Testis (tissue), 3 donors: Measurements from ENCODE around the gene FHL1. TPM values are rescaled to one million over a fixed set of nuclear protein-coding genes. Genes with fewer than 3 reads are reported as not detected.

Experiments
- DNase-seq: peaks from one replicate; pipeline ENCODE4 v3.0.0-alpha.2; 2019
- H3K27ac ChIP-seq, 2 donors: fragments of 200-600 bp; sonication (generic); one replicate each; pipeline ENCODE4 v1.5.1; 2019
- H3K27me3 ChIP-seq: fragments of 200-600 bp; sonication (generic); one replicate; pipeline ENCODE4 v1.5.1; 2019
- H3K36me3 ChIP-seq: fragments of 200-600 bp; sonication (generic); one replicate; pipeline ENCODE4 v1.5.1; 2017; ENCODE audit warnings: low read depth; ENCODE audit errors: missing control alignments
- H3K4me1 ChIP-seq: fragments of 200-600 bp; sonication (generic); one replicate; pipeline ENCODE4 v1.5.1; 2019
- H3K4me3 ChIP-seq, 2 donors: fragments of 200-600 bp; sonication (generic); one replicate each; pipeline ENCODE4 v1.5.1; 2017 to 2019
- H3K9me3 ChIP-seq: fragments of 200-600 bp; sonication (generic); one replicate; pipeline ENCODE4 v1.5.1; 2017
- POLR2A ChIP-seq: fragments of 450-650 bp; IDR thresholded peaks from one replicate; pipeline ENCODE4 v1.6.1; 2017; ENCODE audit warnings: antibody characterized with exemption, mild to moderate bottlenecking, moderate library complexity
- WGBS, 2 donors: methylation state at CpG; one replicate each; pipeline ENCODE4 v1.1.5; 2018; 5-methylcytosine and 5-hydroxymethylcytosine counted together
- intact Hi-C: fragments of 100-400 bp; cut with DNase I; formaldehyde crosslinking; loops from one replicate; pipeline ENCODE4 v1.15.1; 2023; ENCODE audit warnings: low total_unique reads
- polyA plus RNA-seq: library from polyadenylated mRNA; stranded (reverse); fragments of 350-450 nt; fragmentation: Illumina TruSeq; extraction: RNeasy Lipid Tissue Mini Kit (QIAGEN cat#74804); gene quantifications from one replicate; pipeline ENCODE4 v1.2.3, GENCODE V29; 2014; ENCODE audit warnings: low read depth, low replicate concordance; ENCODE audit not compliant: insufficient read depth
- small RNA-seq, 2 donors: library from RNA; depleted of rRNA; stranded (forward); fragments of <200 nt; gene quantifications; one replicate each; pipeline ENCODE3, GENCODE V24; 2016
- total RNA-seq, 2 donors: library from RNA; depleted of rRNA; stranded (reverse); fragments of >200 nt; gene quantifications; one replicate each; pipeline ENCODE4 v1.2.3, GENCODE V29; 2016
- TF ChIP-seq, protein P1 (sequence below), 3 experiments: fragments of 450-650 bp in 2 of 3; fragments of 200-600 bp in 1 of 3; sonication (generic) in 1 of 3; IDR thresholded peaks; one replicate each; pipeline ENCODE4 v1.5.1; 2016 to 2019; ENCODE audit warnings: antibody characterized with exemption in 3 of 3, mild to moderate bottlenecking in 2 of 3, moderate library complexity in 1 of 3

The FHL1 gene
- total and polyA plus RNA-seq, 3 donors from 2014 or later = 92.5 to 211 (median 98.6) TPM

DNA sequence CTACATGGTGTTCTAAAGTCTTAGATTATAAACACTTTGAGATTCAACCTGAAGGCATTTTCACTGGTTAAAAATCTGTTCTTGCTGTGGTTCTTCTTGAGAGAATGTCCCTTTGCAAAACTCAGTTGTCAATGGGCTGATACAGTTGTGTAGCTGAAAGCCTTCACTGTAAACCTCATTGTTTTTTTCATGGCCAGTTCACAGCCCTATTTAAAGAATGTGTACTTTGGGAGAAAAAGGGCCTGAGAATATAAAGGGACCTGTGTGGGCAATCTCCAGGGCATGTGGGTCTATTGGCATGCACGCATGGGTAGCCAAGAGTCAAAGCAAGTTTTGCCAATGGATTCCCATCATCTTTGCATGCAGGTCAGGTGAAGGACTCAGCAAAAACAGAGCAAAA is 111.6 kb downstream of the FHL1 start:
- H3K36me3 ChIP-seq = no peaks in the 10 kb centered on the region
- TF ChIP-seq POLR2A = no peak
- TF ChIP-seq, protein P1, sequence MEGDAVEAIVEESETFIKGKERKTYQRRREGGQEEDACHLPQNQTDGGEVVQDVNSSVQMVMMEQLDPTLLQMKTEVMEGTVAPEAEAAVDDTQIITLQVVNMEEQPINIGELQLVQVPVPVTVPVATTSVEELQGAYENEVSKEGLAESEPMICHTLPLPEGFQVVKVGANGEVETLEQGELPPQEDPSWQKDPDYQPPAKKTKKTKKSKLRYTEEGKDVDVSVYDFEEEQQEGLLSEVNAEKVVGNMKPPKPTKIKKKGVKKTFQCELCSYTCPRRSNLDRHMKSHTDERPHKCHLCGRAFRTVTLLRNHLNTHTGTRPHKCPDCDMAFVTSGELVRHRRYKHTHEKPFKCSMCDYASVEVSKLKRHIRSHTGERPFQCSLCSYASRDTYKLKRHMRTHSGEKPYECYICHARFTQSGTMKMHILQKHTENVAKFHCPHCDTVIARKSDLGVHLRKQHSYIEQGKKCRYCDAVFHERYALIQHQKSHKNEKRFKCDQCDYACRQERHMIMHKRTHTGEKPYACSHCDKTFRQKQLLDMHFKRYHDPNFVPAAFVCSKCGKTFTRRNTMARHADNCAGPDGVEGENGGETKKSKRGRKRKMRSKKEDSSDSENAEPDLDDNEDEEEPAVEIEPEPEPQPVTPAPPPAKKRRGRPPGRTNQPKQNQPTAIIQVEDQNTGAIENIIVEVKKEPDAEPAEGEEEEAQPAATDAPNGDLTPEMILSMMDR (IDR thresholded peaks at IDR 0.05) = no peak
- WGBS, 2 donors = 92 to 100% methylated on average over 1 of the region's 1 CpG
- H3K4me3 ChIP-seq = no peak overlapping the region
- no peaks in the 10 kb centered on the region for H3K27me3 ChIP-seq
- no peaks in the 10 kb centered on the region for H3K9me3 ChIP-seq
- no peaks in the 10 kb centered on the region for H3K4me1 ChIP-seq
- H3K27ac ChIP-seq = no peak overlapping the region
- intact Hi-C loops = no loop called here
- DNase-seq = no peak

DNA sequence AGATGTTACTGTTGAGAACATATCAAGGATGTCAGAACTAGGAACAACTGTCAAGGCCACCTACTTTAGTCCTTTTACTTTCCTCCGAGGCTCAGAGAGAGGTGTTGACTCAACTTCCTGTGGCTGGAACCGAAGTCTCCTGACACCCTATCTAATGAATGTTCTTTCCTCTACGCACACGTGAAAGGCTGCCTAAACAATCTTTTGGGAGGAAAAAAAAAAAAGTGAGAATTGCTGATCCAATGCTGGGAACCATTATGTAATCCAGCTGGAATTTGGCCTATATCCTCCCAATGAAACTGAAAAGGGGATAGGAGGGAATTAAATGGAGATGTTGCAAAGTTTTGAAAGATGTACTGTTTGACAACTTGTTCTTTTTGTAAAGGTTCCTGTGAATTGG is 112.2 kb downstream of the FHL1 start:
- Histone ChIP-seq H3K27ac (no peak overlapping the region), H3K9me3 (no peaks in the 10 kb centered on the region), H3K4me3 (no peak overlapping the region), H3K36me3 (no peaks in the 10 kb centered on the region), H3K4me1 (no peaks in the 10 kb centered on the region), H3K27me3 (no peaks in the 10 kb centered on the region)
- TF ChIP-seq POLR2A = no peak
- TF ChIP-seq, protein P1 (IDR thresholded peaks at IDR 0.05) = no peak
- peak; percentile 14 for DNase-seq
- intact Hi-C loops = no loop called here
- WGBS, 2 donors = 18 to 23% methylated on average over 4 of the region's 4 CpGs

DNA sequence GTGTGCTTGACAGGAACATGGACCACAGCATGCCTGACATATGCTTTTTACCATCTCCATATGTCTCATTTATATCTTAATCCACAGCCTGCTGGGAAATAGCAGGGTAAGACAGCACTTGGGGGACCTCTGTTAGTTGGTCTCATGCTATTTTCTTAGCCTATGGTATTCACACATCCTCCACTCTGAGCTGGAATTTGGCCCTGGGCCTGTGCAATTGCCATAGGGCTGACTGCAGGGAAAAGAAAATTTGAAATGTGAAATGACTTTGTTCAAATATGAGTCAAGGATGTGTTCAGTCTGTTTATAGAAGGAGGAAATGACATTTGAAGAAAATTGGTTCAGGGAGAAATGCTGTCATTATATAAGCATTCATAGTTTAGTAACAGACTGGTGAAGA is 113.4 kb downstream of the FHL1 start:
- no peaks in the 10 kb centered on the region for H3K4me1 ChIP-seq
- H3K9me3 ChIP-seq = no peaks in the 10 kb centered on the region
- no peaks in the 10 kb centered on the region for H3K27me3 ChIP-seq
- H3K4me3 ChIP-seq = no peak overlapping the region
- no peaks in the 10 kb centered on the region for H3K36me3 ChIP-seq
- intact Hi-C loops = no loop called here
- TF ChIP-seq, protein P1 (IDR thresholded peaks at IDR 0.05) = no peak
- no peak for TF ChIP-seq POLR2A
- H3K27ac ChIP-seq = no peak overlapping the region
- DNase-seq = no peak

Small RNA genes lying within 50 kb of the gene (small RNA-seq; reads per million reads assigned to genes)
- gene RF01210 = 0 reads per million in 2 donors

Other genes starting within 250 kb of the FHL1 start
- 10 to 100 TPM in 1 of 2 donors, 1 to 10 TPM in 1; 9.8 to 11.1 TPM for gene MMGT1, start 173.5 kb upstream of the FHL1 start, total RNA-seq
- 8.8 TPM for gene MMGT1, start 173.5 kb upstream of the FHL1 start, polyA plus RNA-seq
- 10 to 100 TPM; 18.3 to 19.9 TPM for gene SLC9A6, start 162.1 kb upstream of the FHL1 start, total RNA-seq
- 13.0 TPM for gene SLC9A6, start 162.1 kb upstream of the FHL1 start, polyA plus RNA-seq
- gene MAP7D3, start 103.9 kb downstream of the FHL1 start, total RNA-seq = 10 to 100 TPM; 38.2 to 44.0 TPM
- 14.7 TPM for gene MAP7D3, start 103.9 kb downstream of the FHL1 start, polyA plus RNA-seq
- 1 to 10 TPM in 1 of 2 donors, under 1 TPM in 1; 0.50 to 1.0 TPM for gene ADGRG4, start 153.4 kb downstream of the FHL1 start, total RNA-seq
- gene ADGRG4, start 153.4 kb downstream of the FHL1 start, polyA plus RNA-seq = 0.28 TPM